H1 (cell line): ENCODE results near the gene BTN2A1. TPM values are rescaled to one million over a fixed set of nuclear protein-coding genes. Genes with fewer than 3 reads are reported as not detected.
A peak's percentile ranks its signal among the peaks of the same experiment; 100 is the strongest.

Source experiments
- CTCF ChIA-PET: fragments of 300-600 bp; sonication (Branson Sonifier 250); formaldehyde crosslinking; loops from one replicate; lab custom pipeline; 2021; ENCODE audit not compliant: partially characterized antibody; lab: Charles Lee
- POLR2A ChIA-PET: fragments of 300-600 bp; sonication (Branson Sonifier 250); formaldehyde crosslinking; loops from one replicate; lab custom pipeline; 2021; ENCODE audit warnings: inconsistent platforms; ENCODE audit not compliant: partially characterized antibody; lab: Charles Lee
- DNase-seq, 2 experiments: peaks; one replicate each; pipeline versions ENCODE4 v3.0.0 to v3.0.0-alpha.2; 2010 to 2022; ENCODE audit warnings: low spot score in 2 of 2, low read depth in 1 of 2, mixed read lengths in 1 of 2
- FAIRE-seq: peaks from 2 replicates; lab custom pipeline; 2011; peaks lifted over from hg19 to GRCh38; lab: Jason Lieb, UNC
- H2AFZ ChIP-seq: 2 replicates; pipeline ENCODE4 v1.8.1; 2012; ENCODE audit warnings: low read length, inconsistent platforms
- H2AK5ac ChIP-seq: 2 replicates; pipeline ENCODE4 v1.6.1; 2013; ENCODE audit warnings: low read depth, low read length
- H2BK120ac ChIP-seq: replicated peaks from 2 replicates; pipeline ENCODE3; 2013; ENCODE audit warnings: low read depth, low read length, inconsistent platforms
- H2BK12ac ChIP-seq: 2 replicates; pipeline ENCODE4 v1.6.1; 2013; ENCODE audit warnings: low read depth, low read length
- H2BK15ac ChIP-seq: 2 replicates; pipeline ENCODE4 v1.6.1; 2013; ENCODE audit warnings: low read length
- H2BK20ac ChIP-seq: 2 replicates; pipeline ENCODE4 v1.6.1; 2013; ENCODE audit warnings: low read length
- H2BK5ac ChIP-seq: 2 replicates; pipeline ENCODE4 v1.6.1; 2013; ENCODE audit warnings: low read depth, low read length
- H3K14ac ChIP-seq: 2 replicates; pipeline ENCODE4 v1.6.1; 2013; ENCODE audit warnings: inconsistent platforms; ENCODE audit not compliant: insufficient read length
- H3K18ac ChIP-seq: 2 replicates; pipeline ENCODE4 v1.6.1; 2013; ENCODE audit warnings: low read length; ENCODE audit errors: extremely low read depth
- H3K23ac ChIP-seq: 2 replicates; pipeline ENCODE4 v1.6.1; 2013; ENCODE audit warnings: inconsistent platforms; ENCODE audit not compliant: insufficient read length
- H3K23me2 ChIP-seq: 2 replicates; pipeline ENCODE4 v1.6.1; 2013; ENCODE audit warnings: low read depth, low read length
- H3K27ac ChIP-seq: 2 replicates; pipeline ENCODE4 v1.6.1; 2011; ENCODE audit warnings: low read depth, low read length, inconsistent platforms
- H3K27me3 ChIP-seq, 4 experiments: replicated peaks in 1 of 4; 1 replicate in 1 of 4; 2 replicates in 3 of 4; pipeline versions ENCODE4 v1.6.1 to v1.8.1; 2011 to 2013; ENCODE audit warnings: low read length in 3 of 4, mild to moderate bottlenecking in 3 of 4, inconsistent platforms in 2 of 4, mixed read lengths in 2 of 4, moderate library complexity in 1 of 4; ENCODE audit not compliant: control insufficient read depth in 3 of 4, insufficient read depth in 3 of 4; ENCODE audit errors: extremely low read depth in 1 of 4
- H3K36me3 ChIP-seq, 4 experiments: 2 replicates each; pipeline versions ENCODE4 v1.6.1 to v1.8.1; 2011 to 2013; ENCODE audit warnings: mild to moderate bottlenecking in 4 of 4, low read length in 3 of 4, moderate library complexity in 2 of 4, control low read depth in 1 of 4, inconsistent platforms in 1 of 4; ENCODE audit not compliant: insufficient read depth in 4 of 4, control insufficient read depth in 2 of 4
- H3K4ac ChIP-seq: replicated peaks from 2 replicates; pipeline ENCODE3; 2013; ENCODE audit warnings: low read length, low read depth, mixed read lengths, inconsistent platforms; ENCODE audit not compliant: insufficient read length
- H3K4me1 ChIP-seq, 4 experiments: replicated peaks in 1 of 4; 1 replicate in 1 of 4; 2 replicates in 3 of 4; pipeline versions ENCODE4 v1.6.1 to v1.8.1; 2011 to 2013; ENCODE audit warnings: low read length in 3 of 4, inconsistent platforms in 2 of 4, mixed read lengths in 1 of 4; ENCODE audit not compliant: insufficient read depth in 4 of 4, control insufficient read depth in 3 of 4
- H3K4me2 ChIP-seq, 2 experiments: 2 replicates each; pipeline versions ENCODE4 v1.6.1 to v1.8.1; 2011 to 2013; ENCODE audit warnings: low read depth in 2 of 2, low read length in 2 of 2, control low read depth in 1 of 2, inconsistent platforms in 1 of 2, mild to moderate bottlenecking in 1 of 2; ENCODE audit not compliant: insufficient read depth in 1 of 2
- H3K4me3 ChIP-seq, 4 experiments: fragments of 200-600, 300-600 bp in 1 of 4; sonication (generic), shearing (Covaris generic), sonication (Bioruptor Twin) in 1 of 4; 2 replicates each; pipeline versions ENCODE4 v1.5.1 to v1.8.1; 2011 to 2016; ENCODE audit warnings: low read length in 4 of 4, low read depth in 3 of 4, control low read depth in 2 of 4, inconsistent platforms in 2 of 4, mild to moderate bottlenecking in 2 of 4, mixed read lengths in 1 of 4, moderate library complexity in 1 of 4; ENCODE audit not compliant: insufficient read depth in 2 of 4; ENCODE audit errors: extremely low read depth in 1 of 4
- H3K56ac ChIP-seq: replicated peaks from 2 replicates; pipeline ENCODE3; 2013; ENCODE audit warnings: low read depth, mild to moderate bottlenecking, mixed read lengths, low read length, inconsistent platforms; ENCODE audit not compliant: insufficient read length
- H3K79me1 ChIP-seq: 2 replicates; pipeline ENCODE4 v1.6.1; 2013; ENCODE audit warnings: low read depth, low read length, control low read depth
- H3K79me2 ChIP-seq, 2 experiments: 2 replicates each; pipeline versions ENCODE4 v1.6.1 to v1.8.1; 2012 to 2013; ENCODE audit warnings: low read length in 2 of 2, mild to moderate bottlenecking in 2 of 2, inconsistent platforms in 1 of 2; ENCODE audit not compliant: insufficient read depth in 2 of 2, control insufficient read depth in 1 of 2
- H3K9ac ChIP-seq, 4 experiments: replicated peaks in 1 of 4; 1 replicate in 1 of 4; 2 replicates in 3 of 4; pipeline versions ENCODE4 v1.6.1 to v1.8.1; 2011 to 2013; ENCODE audit warnings: low read depth in 3 of 4, low read length in 3 of 4, control low read depth in 2 of 4, mild to moderate bottlenecking in 2 of 4, moderate library complexity in 2 of 4, inconsistent platforms in 1 of 4; ENCODE audit errors: extremely low read depth in 1 of 4
- H3K9me3 ChIP-seq, 2 experiments: 2 replicates each; pipeline versions ENCODE4 v1.6.1 to v1.8.1; 2012 to 2013; ENCODE audit warnings: mild to moderate bottlenecking in 2 of 2, moderate library complexity in 2 of 2, control low read depth in 1 of 2, inconsistent platforms in 1 of 2, low read depth in 1 of 2, low read length in 1 of 2, mixed read lengths in 1 of 2; ENCODE audit not compliant: insufficient read depth in 2 of 2
- H4K20me1 ChIP-seq, 2 experiments: replicated peaks in 1 of 2; 2 replicates each; pipeline versions ENCODE3 to v1.8.1; 2011 to 2013; ENCODE audit warnings: inconsistent platforms in 2 of 2, low read length in 2 of 2, mild to moderate bottlenecking in 1 of 2; ENCODE audit not compliant: insufficient read depth in 2 of 2, control insufficient read depth in 1 of 2
- H4K5ac ChIP-seq: 2 replicates; pipeline ENCODE4 v1.6.1; 2013; ENCODE audit warnings: low read length, low read depth, mixed read lengths, inconsistent platforms; ENCODE audit not compliant: insufficient read length
- H4K8ac ChIP-seq: 2 replicates; pipeline ENCODE4 v1.8.0; 2013; ENCODE audit warnings: mild to moderate bottlenecking, moderate library complexity, low read length, inconsistent platforms; ENCODE audit not compliant: insufficient read depth; ENCODE audit errors: extremely low read depth
- H4K91ac ChIP-seq: replicated peaks from 2 replicates; pipeline ENCODE3; 2013; ENCODE audit warnings: low read length, mixed read lengths, inconsistent platforms; ENCODE audit not compliant: insufficient read length
- ASH2L ChIP-seq: fragments of 200-600, 300-600 bp; sonication (generic); IDR thresholded peaks from one replicate; pipeline ENCODE4 v1.7.1; 2017; ENCODE audit warnings: low read length
- BCL11A ChIP-seq, 2 experiments: IDR thresholded peaks; one replicate each; pipeline ENCODE4 v1.6.1; 2011; ENCODE audit warnings: low read depth in 2 of 2, low read length in 2 of 2, mild to moderate bottlenecking in 2 of 2
- JUN ChIP-seq: IDR thresholded peaks from 2 replicates; pipeline ENCODE4 v1.6.1; 2011; ENCODE audit warnings: low read depth, mild to moderate bottlenecking, improper control_type of control experiment, low read length
- KDM1A ChIP-seq: fragments of 200-600, 300-600 bp; sonication (generic); IDR thresholded peaks from 2 replicates; pipeline ENCODE4 v1.7.1; 2016; ENCODE audit warnings: mild to moderate bottlenecking, low read length, borderline replicate concordance
- MAFK ChIP-seq: IDR thresholded peaks from 2 replicates; pipeline ENCODE4 v1.6.1; 2012; ENCODE audit warnings: low read depth, mild to moderate bottlenecking, improper control_type of control experiment, low read length
- TBP ChIP-seq: IDR thresholded peaks from 2 replicates; pipeline ENCODE4 v1.6.1; 2011; ENCODE audit warnings: low read depth, low read length, improper control_type of control experiment
- WGBS, 2 experiments: shearing (Covaris generic) in 1 of 2; methylation state at CpG; one replicate each; pipeline versions ENCODE4 v1.1.6 to v1.1.7; 2013 to 2015; ENCODE audit warnings: low lambda C conversion rate in 2 of 2, mixed read lengths in 2 of 2, inconsistent platforms in 1 of 2, low coverage in 1 of 2, missing lambda C conversion rate in 1 of 2; ENCODE audit not compliant: insufficient replicate concordance in 2 of 2, insufficient coverage in 1 of 2, insufficient read length in 1 of 2; ENCODE audit errors: extremely low coverage in 1 of 2, missing lambda C conversion rate in 1 of 2; 5-methylcytosine and 5-hydroxymethylcytosine counted together
- polyA plus RNA-seq, 7 experiments: library from polyadenylated mRNA; depleted of rRNA in 3 of 7; stranded (reverse) in 5 of 7; unstranded in 2 of 7; fragments of >200 nt in 5 of 7; fragments of 200-250 nt in 2 of 7; gene quantifications; 1 replicate in 5 of 7; 2 replicates in 1 of 7; 4 replicates in 1 of 7; pipeline versions ENCODE4 v1.2.1 to v1.2.3, GENCODE V29; 2011 to 2013; ENCODE audit warnings: missing spikeins in 2 of 7, mixed read lengths in 2 of 7
- total RNA-seq: library from RNA; stranded (reverse); fragmentation: NEBNext Ultra II Directional; extraction: Animal tissue kit (Norgen Biotek cat#: 25700); gene quantifications from 2 replicates; pipeline ENCODE4 v1.2.1, GENCODE V29; 2021

BTN2A1 gene
- total and polyA plus RNA-seq, 2 of the 8 experiments (the other 6 are each of a cell fraction or from before 2014, with no cell fraction given), result 8.7 to 11.0 TPM

DNA sequence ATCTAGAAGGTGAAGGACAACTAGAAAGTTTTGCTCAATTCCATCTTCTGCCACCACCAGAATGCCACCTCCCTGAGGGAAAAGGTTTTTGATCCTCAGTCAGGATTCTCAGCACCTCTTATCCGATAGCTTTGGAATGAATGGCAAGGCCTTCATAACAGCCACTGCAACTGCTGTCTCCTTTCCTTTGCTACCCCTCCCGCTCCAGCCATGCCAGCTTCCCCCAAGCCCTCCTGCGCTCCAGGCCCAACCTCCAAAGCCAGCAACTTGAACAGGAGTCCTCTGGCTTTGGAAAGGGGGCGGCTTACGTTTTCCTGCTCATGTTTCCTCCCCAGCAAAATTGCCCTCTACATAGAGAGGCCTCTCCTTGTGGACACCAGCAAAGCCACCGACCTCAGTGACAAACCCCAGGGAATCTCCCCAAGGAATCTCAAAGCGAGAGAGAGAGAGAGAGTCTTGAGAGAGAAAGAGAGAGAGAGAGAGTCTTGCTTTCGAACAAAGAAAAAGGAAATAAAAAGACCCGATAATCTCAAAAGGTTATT, 420 bp upstream of the BTN2A1 start:
- Histone ChIP-seq H2BK15ac (peak overlapping the region; percentile 74; the same call in 1 of the 2 replicates), H2BK120ac (no peak overlapping the region), H3K4ac (no peak overlapping the region), H3K79me2 (peaks cover 0 to 13% of the 10 kb centered on the region in 2 experiments; a peak in 2 of 4 replicates), H3K4me1 (peaks cover 0 to 6% (median 5%) of the 10 kb centered on the region in 4 experiments; a peak in 4 of 7 replicates), H3K79me1 (no peaks in the 10 kb centered on the region; the same call in 1 of the 2 replicates), H3K27me3 (no peaks in the 10 kb centered on the region), H2BK5ac (peak overlapping the region; percentile 12; the same call in 1 of the 2 replicates), H3K18ac (peak overlapping the region; percentile 38; the same call in 1 of the 2 replicates), H3K23ac (no peak overlapping the region), H2BK20ac (no peak overlapping the region), H3K23me2 (no peaks in the 10 kb centered on the region; the same call in 1 of the 2 replicates), H4K91ac (peak overlapping the region; percentile 22), H2AK5ac (no peak overlapping the region; the same call in 1 of the 2 replicates), H3K9ac (peak overlapping the region in 3 of 4 experiments; percentile 50 to 67 (median 54); a peak in 5 of 7 replicates), H3K9me3 (no peaks in the 10 kb centered on the region), H2AFZ (peak overlapping the region; percentile 93), H4K5ac (peak overlapping the region; percentile 24), H4K20me1 (no peaks in the 10 kb centered on the region), H4K8ac (peak overlapping the region; percentile 30; the same call in 1 of the 2 replicates), H3K36me3 (peaks cover 3 to 14% (median 9%) of the 10 kb centered on the region in 4 experiments; a peak in 5 of 8 replicates), H3K4me3 (peak overlapping the region; percentile 71 to 100 (median 92); a peak in 6 of 8 replicates), H3K27ac (peak overlapping the region; percentile 86; the same call in 1 of the 2 replicates), H3K4me2 (peak overlapping the region; percentile 65 to 96), H3K14ac (no peak overlapping the region), H2BK12ac (no peak overlapping the region), H3K56ac (no peak overlapping the region)
- 21% methylated on average over 9 of the region's 9 CpGs; no CpG with 5 or more reads in 1 of the 2 experiments for WGBS, 2 experiments
- TF ChIP-seq TBP (no peak), JUN (no peak), KDM1A (no peak), BCL11A (IDR thresholded peaks at IDR 0.05; ENCODE audit: low read depth in 2 of 2, low read length in 2 of 2) (no peak), ASH2L (peak; percentile 1), MAFK (no peak)
- FAIRE-seq, result no peak
- ChIA-PET POLR2A (interaction anchor here (0.8 to 1.7 kb wide), 3 partner anchors 10 to 64 kb away, joined by 3 read pairs; no protein-coding TSS in a partner anchor), CTCF (no interaction called here)
- DNase-seq, result peak in 1 of 2 experiments; percentile 59
